Measurements from ENCODE around the gene SETD1A.

Gene SETD1A
- 37.5 to 53.0 (median 42.8) reads per million in 9 experiments for total RNA-seq

- peaks cover 59% of the 10 kb centered on the region for H3K36me3 Mint-ChIP-seq (ENCODE audit: insufficient read depth)
- DNase-seq (peak; percentile 95 to 98 (median 96)), ATAC-seq (replicated peaks) (peak; percentile 85)
- no peaks in the 10 kb centered on the region for H3K9me3 Mint-ChIP-seq
- H3K4me3 Mint-ChIP-seq: peak within 1 kb of the TSS; percentile 93 to 95
- no peaks in the 10 kb centered on the region for H3K27me3 Mint-ChIP-seq
- peak within 1 kb of the TSS; percentile 97 for H3K27ac Mint-ChIP-seq
- H3K4me1 Mint-ChIP-seq (ENCODE audit: low read depth in 2 of 2): peaks cover 26 to 36% of the 10 kb centered on the region in 2 donors
Observed at GRCh38 chr16:30957456-30958174, at the start of gene SETD1A. SETD1A (plus strand) TSS chr16:30957754; CDS start chr16:30958732, 978 bp downstream.

GRCh38 chr16:30910427-30911029 is 47.0 kb upstream of the SETD1A start:
- ATAC-seq (replicated peaks) (no peak), DNase-seq (no peak)
- peaks cover 7 to 9% of the 10 kb centered on the region in 2 donors for H3K4me1 Mint-ChIP-seq (ENCODE audit: low read depth in 2 of 2)
- H3K36me3 Mint-ChIP-seq (ENCODE audit: insufficient read depth): peaks cover 3% of the 10 kb centered on the region
- H3K4me3 Mint-ChIP-seq: no peak overlapping the region
- H3K27me3 Mint-ChIP-seq: no peaks in the 10 kb centered on the region
- no peaks in the 10 kb centered on the region for H3K9me3 Mint-ChIP-seq
- no peak overlapping the region for H3K27ac Mint-ChIP-seq

GRCh38 chr16:30912794-30913412 is 44.7 kb upstream of the SETD1A start:
- Mint-ChIP-seq H3K36me3 (ENCODE audit: insufficient read depth) (peaks cover 3% of the 10 kb centered on the region), H3K27ac (no peak overlapping the region), H3K9me3 (no peaks in the 10 kb centered on the region), H3K4me1 (ENCODE audit: low read depth in 2 of 2) (peaks cover 1% of the 10 kb centered on the region in 2 donors), H3K4me3 (no peak overlapping the region), H3K27me3 (no peaks in the 10 kb centered on the region)
- no peak for DNase-seq
- no peak for ATAC-seq (replicated peaks)

- H3K27ac Mint-ChIP-seq: no peak overlapping the region
- no peaks in the 10 kb centered on the region for H3K9me3 Mint-ChIP-seq
- DNase-seq (no peak), ATAC-seq (replicated peaks) (no peak)
- no peaks in the 10 kb centered on the region for H3K4me1 Mint-ChIP-seq (ENCODE audit: low read depth in 2 of 2)
- H3K4me3 Mint-ChIP-seq: no peak overlapping the region
- no peaks in the 10 kb centered on the region for H3K36me3 Mint-ChIP-seq (ENCODE audit: insufficient read depth)
- H3K27me3 Mint-ChIP-seq: no peaks in the 10 kb centered on the region
Observed at GRCh38 chr16:30914830-30915229, 42.7 kb upstream of the SETD1A start.

- no peaks in the 10 kb centered on the region for H3K9me3 Mint-ChIP-seq
- ATAC-seq (replicated peaks) (no peak), DNase-seq (no peak)
- peaks cover 13% of the 10 kb centered on the region for H3K36me3 Mint-ChIP-seq (ENCODE audit: insufficient read depth)
- no peaks in the 10 kb centered on the region for H3K27me3 Mint-ChIP-seq
- H3K4me1 Mint-ChIP-seq (ENCODE audit: low read depth in 2 of 2): peaks cover 7 to 8% of the 10 kb centered on the region in 2 donors
- H3K4me3 Mint-ChIP-seq: no peak overlapping the region
- no peak overlapping the region for H3K27ac Mint-ChIP-seq
Observed at GRCh38 chr16:30918614-30919013, 38.9 kb upstream of the SETD1A start.

GRCh38 chr16:30920891-30921290 is 36.7 kb upstream of the SETD1A start:
- peak overlapping the region; percentile 92 to 95 for H3K4me3 Mint-ChIP-seq
- H3K27ac Mint-ChIP-seq: no peak overlapping the region
- ATAC-seq (replicated peaks): no peak

GRCh38 chr16:30921459-30921747 is 36.2 kb upstream of the SETD1A start:
- peaks cover 17% of the 10 kb centered on the region for H3K36me3 Mint-ChIP-seq (ENCODE audit: insufficient read depth)
- no peaks in the 10 kb centered on the region for H3K9me3 Mint-ChIP-seq
- peak overlapping the region; percentile 96 to 99 for H3K27ac Mint-ChIP-seq
- DNase-seq: no peak
- H3K27me3 Mint-ChIP-seq: no peaks in the 10 kb centered on the region
- peak overlapping the region; percentile 92 to 95 for H3K4me3 Mint-ChIP-seq
- peaks cover 22% of the 10 kb centered on the region in 2 donors for H3K4me1 Mint-ChIP-seq (ENCODE audit: low read depth in 2 of 2)
- no peak for ATAC-seq (replicated peaks)

More at GRCh38 chr16:30920891-30921290, 36.7 kb upstream of the SETD1A start:
- Mint-ChIP-seq H3K4me1 (ENCODE audit: low read depth in 2 of 2) (peaks cover 17 to 18% of the 10 kb centered on the region in 2 donors), H3K36me3 (ENCODE audit: insufficient read depth) (peaks cover 15% of the 10 kb centered on the region), H3K9me3 (no peaks in the 10 kb centered on the region), H3K27me3 (no peaks in the 10 kb centered on the region)
- DNase-seq: no peak

GRCh38 chr16:30921748-30922419 is 35.7 kb upstream of the SETD1A start:
- Mint-ChIP-seq H3K36me3 (ENCODE audit: insufficient read depth) (peaks cover 18% of the 10 kb centered on the region), H3K4me3 (peak overlapping the region; percentile 92 to 95), H3K27ac (peak overlapping the region; percentile 96 to 99), H3K9me3 (no peaks in the 10 kb centered on the region), H3K27me3 (no peaks in the 10 kb centered on the region), H3K4me1 (ENCODE audit: low read depth in 2 of 2) (peaks cover 22 to 26% of the 10 kb centered on the region in 2 donors)
- DNase-seq (peak; percentile 87 to 90 (median 89)), ATAC-seq (replicated peaks) (peak; percentile 7)

GRCh38 chr16:30922420-30922959 is 35.1 kb upstream of the SETD1A start:
- peaks cover 22 to 26% of the 10 kb centered on the region in 2 donors for H3K4me1 Mint-ChIP-seq (ENCODE audit: low read depth in 2 of 2)
- peaks cover 18% of the 10 kb centered on the region for H3K36me3 Mint-ChIP-seq (ENCODE audit: insufficient read depth)
- H3K4me3 Mint-ChIP-seq: peak overlapping the region; percentile 92 to 95
- no peaks in the 10 kb centered on the region for H3K9me3 Mint-ChIP-seq
- H3K27me3 Mint-ChIP-seq: no peaks in the 10 kb centered on the region
- ATAC-seq (replicated peaks): peak; percentile 75
- peak; percentile 99 for DNase-seq
- peak overlapping the region; percentile 96 to 99 for H3K27ac Mint-ChIP-seq

GRCh38 chr16:30922960-30923535 is 34.5 kb upstream of the SETD1A start:
- Mint-ChIP-seq H3K4me3 (peak overlapping the region; percentile 92 to 95), H3K4me1 (ENCODE audit: low read depth in 2 of 2) (peaks cover 22 to 26% of the 10 kb centered on the region in 2 donors), H3K9me3 (no peaks in the 10 kb centered on the region), H3K36me3 (ENCODE audit: insufficient read depth) (peaks cover 18% of the 10 kb centered on the region), H3K27me3 (no peaks in the 10 kb centered on the region), H3K27ac (peak overlapping the region; percentile 96 to 99)
- peak; percentile 70 for ATAC-seq (replicated peaks)
- DNase-seq: peak; percentile 90 to 91 (median 91)

- peaks cover 22 to 26% of the 10 kb centered on the region in 2 donors for H3K4me1 Mint-ChIP-seq (ENCODE audit: low read depth in 2 of 2)
- DNase-seq: no peak
- H3K27ac Mint-ChIP-seq: peak within 1 kb of the TSS; percentile 96 to 99
- peak within 1 kb of the TSS; percentile 92 to 95 for H3K4me3 Mint-ChIP-seq
- H3K9me3 Mint-ChIP-seq: no peaks in the 10 kb centered on the region
- H3K36me3 Mint-ChIP-seq (ENCODE audit: insufficient read depth): peaks cover 18% of the 10 kb centered on the region
- no peaks in the 10 kb centered on the region for H3K27me3 Mint-ChIP-seq
- ATAC-seq (replicated peaks): no peak
Observed at GRCh38 chr16:30923554-30924075, 33.9 kb upstream of the SETD1A start, which contains the start of gene FBXL19. FBXL19 (plus strand) TSS chr16:30923572; CDS start chr16:30925755, 2,183 bp downstream.

GRCh38 chr16:30924076-30924912 is 33.3 kb upstream of the SETD1A start:
- no peak for DNase-seq
- no peak for ATAC-seq (replicated peaks)
- no peaks in the 10 kb centered on the region for H3K27me3 Mint-ChIP-seq
- H3K4me3 Mint-ChIP-seq: peak overlapping the region; percentile 76 to 77
- peaks cover 22 to 26% of the 10 kb centered on the region in 2 donors for H3K4me1 Mint-ChIP-seq (ENCODE audit: low read depth in 2 of 2)
- no peaks in the 10 kb centered on the region for H3K9me3 Mint-ChIP-seq
- H3K36me3 Mint-ChIP-seq (ENCODE audit: insufficient read depth): peaks cover 18% of the 10 kb centered on the region
- no peak overlapping the region for H3K27ac Mint-ChIP-seq
